ENCODE measurements around the gene RCC1.
"Not testable (repeated sequence)": the region's sequence is repeated elsewhere in the genome, so short reads cannot be mapped to it uniquely, and the experiment has no call there.

RCC1 gene

DNA sequence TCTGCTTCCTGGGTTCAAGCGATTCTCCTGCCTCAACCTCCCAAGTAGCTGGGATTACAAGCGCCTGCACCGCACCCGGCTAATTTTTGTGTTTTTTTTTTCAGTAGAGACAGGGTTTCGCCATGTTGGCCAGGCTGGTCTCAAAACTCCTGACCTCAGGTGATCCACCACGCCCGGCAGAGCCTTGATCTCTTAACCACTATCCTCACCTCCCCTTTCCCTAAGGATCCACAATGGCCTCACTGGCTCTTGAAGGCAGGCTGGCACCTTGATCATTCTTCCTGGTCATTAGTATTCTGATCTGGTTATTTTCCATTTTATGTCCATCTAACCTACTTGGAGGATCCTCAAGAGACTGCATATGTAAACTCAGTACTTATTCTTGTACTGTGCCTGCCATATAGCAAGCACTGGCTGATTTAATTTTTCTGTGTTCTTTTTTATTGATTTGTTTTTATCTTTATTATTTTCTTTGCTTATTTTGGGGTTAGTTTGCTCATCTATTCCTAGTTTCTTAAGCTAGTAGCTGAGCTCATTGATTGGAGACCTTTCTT lies 6.3 kb downstream of the RCC1 start:
- DNase-seq (ENCODE audit: low spot score): no peak

DNA sequence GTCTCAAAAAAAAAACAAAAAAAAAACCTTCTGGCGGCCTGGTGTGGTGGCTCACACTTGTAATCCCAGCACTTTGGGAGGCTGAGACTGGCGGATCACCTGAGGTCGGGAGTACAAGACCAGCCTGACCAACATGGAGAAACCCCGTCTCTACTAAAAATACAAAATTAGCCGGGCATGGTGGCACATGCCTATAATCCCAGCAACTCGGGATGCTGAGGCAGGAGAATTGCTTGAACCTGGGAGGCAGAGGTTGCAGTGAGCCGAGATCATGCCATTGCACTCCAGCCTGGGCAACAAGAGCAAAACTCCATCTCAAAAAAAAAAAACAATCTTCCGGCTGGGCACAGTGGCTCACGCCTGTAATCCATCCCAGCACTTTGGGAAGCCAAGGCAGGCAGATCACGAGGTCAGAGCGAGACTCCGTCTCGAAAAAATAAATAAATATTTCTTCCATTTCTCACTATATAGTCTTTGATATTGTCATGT lies 8.6 kb downstream of the RCC1 start:
- not testable (repeated sequence) for DNase-seq (ENCODE audit: low spot score)

DNA sequence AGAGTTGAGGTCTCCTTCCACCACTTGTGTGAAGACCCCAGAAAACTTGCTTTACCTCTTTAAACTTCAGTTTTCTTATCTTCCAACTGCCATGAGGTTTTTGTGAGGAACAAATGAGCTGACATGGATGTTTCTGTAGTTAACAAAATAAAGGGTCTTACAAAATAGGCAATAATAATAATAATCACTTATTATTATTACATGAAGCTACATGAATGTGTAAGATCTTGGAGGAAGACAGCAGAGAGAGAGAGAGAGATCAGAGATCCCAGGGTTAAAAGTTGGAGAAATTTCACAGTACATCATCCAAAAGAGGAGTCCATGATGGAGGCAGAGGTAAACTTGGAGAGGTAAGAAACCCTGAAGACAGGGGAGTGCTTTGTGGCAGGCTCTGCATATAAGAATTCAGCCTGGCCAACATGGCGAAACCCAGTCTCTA lies 10.7 kb downstream of the RCC1 start:
- no peak for DNase-seq (ENCODE audit: low spot score)

DNA sequence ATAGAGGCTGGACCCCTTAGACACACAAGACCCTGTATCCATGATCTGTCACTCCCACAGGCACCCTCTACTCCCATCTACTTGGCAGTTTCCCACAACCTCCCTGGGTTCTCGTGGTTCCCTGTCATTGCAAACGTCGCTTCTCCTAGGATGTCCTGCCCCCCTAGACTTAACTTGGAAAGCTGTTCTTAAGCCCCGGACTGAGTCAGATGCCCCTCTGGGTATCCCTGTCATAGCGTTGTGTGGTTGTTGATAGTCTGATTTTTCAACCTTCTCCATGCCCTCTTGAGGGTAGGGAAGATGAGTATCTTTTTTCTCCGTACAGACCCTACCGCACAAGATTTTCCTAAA lies 11.8 kb downstream of the RCC1 start:
- DNase-seq (ENCODE audit: low spot score): no peak

DNA sequence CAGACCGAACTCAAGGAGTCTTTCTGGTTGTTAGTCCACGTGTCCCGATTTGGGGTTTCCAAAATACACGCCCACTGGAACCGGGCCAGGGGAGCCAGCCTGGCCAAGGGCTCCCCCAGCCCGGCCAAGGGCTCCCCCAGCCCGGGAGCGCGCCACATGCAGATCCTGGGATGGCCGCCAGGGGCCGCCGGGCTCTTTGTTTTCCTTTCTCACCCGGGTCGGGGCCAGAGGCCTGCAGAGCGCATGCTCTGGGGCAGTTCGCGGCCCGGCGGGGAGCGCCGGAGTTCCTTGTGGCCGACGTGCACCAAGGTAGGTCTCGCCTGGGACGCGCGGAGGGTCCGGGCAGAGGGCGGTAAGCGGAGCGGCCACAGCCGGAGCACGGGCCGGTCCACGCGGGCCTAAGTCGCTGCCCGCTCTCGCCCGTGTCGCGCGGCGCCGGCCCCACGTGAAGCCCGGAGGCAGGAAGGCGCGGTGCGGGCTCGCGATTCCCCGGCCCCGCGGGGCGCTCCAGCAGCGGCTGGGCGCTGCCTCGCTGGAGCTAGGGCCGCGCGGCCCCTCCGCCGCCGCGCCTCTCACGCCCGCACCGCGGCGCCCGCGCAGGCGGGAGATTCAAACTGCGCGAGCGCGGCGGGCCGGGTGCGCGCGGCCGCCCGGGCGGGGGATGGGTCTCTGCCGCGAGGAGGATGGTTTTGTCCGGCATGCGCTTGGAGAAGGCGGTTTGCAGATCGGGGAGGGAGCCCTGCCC lies 12.3 kb downstream of the RCC1 start:
- peak; percentile 94 for DNase-seq (ENCODE audit: low spot score)

DNA sequence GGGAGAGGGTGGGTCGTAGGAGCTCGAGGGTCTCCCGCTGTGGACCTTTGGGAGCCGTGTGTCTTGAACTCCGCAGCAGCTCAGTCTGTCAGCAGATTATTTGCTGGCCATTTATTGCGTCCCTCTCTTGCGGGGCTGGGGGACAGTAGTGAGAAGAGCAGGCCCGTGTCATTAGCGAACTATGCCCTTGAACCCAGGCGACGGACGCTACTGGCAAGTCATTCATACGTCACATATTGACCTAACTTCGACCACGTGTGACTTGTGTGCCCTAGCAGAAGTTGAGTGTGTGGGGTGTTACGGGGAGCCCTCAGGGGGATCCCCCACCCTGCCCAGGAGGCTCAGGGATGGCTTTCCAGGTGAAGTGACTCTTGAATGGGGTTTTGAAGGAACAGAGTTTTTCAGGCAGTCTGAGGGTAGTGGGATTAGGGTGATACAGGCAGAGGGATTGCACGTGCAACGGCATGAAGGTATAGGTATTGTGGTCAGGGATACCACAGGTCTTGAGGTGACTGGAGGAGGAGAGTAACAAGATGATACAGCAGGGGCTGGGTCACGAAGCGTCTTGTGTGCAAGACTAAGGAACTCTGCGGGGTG lies 13.0 kb downstream of the RCC1 start:
- no peak for DNase-seq (ENCODE audit: low spot score)

DNA sequence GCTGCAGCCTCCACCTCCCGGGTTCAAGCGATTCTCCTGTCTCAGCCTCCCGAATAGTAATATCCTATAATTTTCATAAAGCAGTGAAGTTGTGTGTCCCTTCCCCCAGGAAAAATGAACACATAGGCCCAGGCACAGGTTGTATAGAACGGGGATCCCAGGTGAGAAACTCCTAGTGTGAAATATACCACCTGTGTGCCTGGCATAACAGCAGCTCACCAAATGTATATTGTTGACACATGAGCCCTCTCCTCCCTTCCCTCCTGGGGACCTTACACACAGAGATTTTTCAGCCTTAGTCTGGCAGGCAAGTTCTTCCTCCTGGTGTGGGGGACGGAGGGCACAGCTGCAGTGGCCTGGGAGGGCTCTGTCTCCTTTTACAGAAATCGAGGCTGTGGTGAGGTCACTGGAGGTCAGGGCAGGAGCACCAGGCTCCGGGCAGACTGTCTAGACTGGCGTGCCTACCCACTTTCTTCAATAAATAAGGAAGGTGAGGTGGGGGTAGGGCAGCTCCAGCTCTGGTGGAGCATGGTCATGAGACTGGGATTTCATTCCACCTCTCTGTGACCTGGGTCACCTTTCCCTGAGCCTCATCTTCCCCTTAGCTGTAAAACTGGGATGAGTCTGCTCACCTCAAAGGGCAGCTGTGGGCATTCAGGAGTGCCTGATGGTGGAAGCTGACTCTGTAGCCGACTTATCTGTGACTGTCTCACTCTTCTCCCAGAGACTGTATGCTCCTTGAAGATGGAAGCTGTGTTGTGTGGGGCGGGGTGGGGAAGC lies 14.3 kb downstream of the RCC1 start:
- DNase-seq (ENCODE audit: low spot score): no peak

DNA sequence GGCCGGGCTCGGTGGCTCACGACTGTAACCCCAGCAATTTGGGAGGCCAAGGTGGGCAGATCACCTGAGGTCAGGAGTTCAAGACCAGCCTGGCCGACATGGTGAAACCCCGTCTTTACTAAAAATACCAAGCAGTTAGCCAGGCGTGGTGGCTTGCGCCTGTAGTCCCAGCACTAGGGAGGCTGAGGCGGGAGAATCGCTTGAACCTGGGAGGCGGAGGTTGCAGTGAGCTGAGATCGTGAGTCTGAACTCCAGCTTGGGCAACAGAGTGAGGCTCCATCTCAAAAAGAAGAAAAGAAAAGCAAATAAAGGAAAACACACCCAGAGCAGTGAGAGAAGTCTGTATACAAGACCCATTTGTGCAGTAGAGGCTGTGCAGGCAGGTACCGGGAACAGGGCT lies 15.0 kb downstream of the RCC1 start:
- DNase-seq (ENCODE audit: low spot score): not testable (repeated sequence)

DNA sequence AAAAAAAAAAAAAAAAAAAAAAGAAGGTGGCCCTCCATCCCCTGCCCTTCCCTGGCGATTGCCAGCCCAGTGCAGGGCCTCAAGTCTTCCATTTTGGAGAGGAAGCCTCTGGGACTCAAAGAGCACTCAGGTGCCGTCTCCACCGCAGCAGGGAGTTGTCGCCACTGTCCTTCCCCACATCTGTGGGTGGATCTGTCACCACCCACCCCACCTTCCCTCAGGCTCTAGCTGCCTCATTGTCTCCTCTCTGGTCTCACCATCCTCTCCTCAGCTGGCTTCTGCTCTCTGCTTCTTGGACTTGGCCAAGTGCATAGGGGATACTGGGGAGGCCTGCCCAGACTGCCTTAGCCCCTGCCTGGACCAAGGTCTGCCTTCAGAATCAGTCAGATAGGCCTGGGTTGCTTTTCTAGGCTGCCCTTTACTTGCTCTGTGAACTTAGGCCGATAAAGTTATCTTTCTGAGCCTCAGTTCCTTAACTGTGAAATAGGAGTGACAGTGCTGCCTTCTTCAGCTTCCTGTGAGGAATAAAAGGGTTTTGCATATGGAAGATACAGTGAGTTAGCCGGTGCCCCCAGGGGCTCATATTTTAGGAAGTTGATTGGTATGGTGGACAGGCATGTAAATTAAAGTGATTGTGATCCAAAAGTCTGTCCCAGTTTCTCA lies 15.8 kb downstream of the RCC1 start:
- DNase-seq (ENCODE audit: low spot score): no peak

DNA sequence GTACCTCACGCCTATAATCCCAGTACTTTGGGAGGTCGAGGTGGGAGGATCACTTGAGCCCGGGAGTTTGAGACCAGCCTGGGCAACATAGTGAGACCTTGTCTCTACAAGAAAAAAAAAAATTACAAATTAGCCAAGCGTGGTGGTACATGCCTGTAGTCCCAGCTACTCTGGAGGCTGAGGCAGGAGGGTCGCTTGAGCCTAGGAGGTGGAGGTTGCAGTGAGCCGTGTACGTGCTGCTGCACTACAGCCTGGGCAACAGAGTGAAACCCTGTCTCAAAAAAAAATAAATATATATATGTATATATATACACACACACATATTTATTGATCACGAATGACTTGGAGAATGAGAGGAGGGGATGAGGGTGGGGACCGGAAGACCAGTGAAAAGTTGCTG lies 16.7 kb downstream of the RCC1 start:
- DNase-seq (ENCODE audit: low spot score): not testable (repeated sequence)

DNA sequence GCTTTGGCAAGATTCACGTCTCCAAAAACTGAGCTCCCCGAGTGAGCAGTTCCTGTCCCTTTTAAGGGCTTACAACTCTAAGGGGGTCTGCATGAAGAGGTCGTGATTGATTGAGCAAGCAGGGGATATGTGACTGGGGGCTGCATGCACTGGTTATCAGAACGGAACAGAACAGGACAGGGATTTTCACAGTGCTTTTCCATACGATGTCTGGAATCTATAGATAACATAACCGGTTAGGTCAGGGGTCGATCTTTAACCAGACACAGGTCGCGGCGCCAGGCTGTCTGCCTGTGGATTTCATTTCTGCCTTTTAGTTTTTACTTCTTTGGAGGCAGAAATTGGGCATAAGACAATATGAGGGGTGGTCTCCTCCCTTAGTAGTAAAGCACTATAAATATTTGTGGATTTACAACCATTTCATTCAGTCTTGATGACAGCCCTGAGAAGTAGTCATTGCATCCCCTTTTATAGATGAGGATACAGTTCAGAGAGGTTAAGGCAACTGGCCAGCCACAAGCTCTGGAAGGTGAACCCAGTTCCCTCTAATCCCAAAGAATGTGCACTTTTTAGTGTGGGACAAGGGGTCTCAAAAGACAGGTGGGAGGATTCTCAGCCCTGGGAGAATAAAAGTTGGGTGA lies 19.3 kb downstream of the RCC1 start:
- DNase-seq (ENCODE audit: low spot score): not testable (repeated sequence)

DNA sequence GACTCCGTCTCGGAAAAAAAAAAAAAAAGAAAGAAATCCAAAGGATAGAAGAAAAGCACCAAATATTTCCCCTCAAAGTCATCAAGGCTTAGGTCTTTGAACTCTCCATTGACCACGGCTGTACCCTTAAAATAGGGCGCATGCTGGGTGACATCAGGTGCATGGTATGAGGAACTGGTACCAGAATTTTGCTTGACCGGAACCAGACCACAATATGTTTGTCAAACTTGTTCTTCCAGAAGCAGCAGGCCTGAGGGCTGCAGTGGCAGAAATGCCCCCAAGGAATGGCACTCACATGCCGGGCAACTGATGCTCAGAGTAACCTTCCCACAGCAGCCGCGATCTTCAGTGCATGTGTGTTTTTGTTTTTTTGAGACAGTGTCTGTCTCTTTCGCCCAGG lies 21.0 kb downstream of the RCC1 start:
- no peak for DNase-seq (ENCODE audit: low spot score)

DNA sequence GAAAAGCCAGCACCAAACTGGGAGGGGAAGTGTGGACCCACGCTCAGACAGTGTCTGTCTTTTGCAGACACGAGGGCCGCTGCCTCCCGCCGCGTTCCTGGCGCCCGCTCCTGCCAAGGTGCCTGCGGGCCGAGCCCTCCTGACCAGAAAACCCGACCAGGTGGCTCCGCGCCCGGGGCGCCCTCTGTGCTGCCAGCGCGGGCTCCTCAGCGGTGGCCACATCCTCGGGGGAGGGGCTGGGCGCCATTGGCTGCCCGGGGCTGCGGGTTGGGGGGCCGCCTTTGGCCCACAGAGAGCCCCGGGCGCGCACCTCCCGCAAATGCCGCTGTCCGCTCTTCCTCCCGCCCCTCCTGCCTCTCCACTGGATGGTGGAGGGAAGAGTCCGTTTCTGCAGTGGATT lies 24.6 kb downstream of the RCC1 start:
- no peak for DNase-seq (ENCODE audit: low spot score)

DNA sequence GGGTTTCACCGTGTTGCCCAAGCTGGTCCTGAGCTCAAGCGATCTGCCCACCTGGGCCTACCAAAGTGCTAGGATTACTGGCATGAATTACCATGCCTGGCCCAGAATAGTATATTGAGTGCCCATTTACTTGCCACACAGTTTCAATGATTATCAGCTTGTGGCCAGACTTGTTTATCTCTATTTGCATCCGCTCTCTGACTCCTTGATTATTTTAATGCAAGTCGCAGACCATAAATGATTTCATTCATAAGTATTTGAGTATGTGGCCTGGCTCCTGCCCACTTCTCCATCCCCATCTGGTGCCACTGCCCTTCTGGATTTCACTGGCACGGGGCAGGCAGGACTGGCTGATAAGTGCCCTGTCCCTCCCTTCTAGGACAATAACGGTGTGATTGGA lies 28.8 kb downstream of the RCC1 start:
- no peak for DNase-seq (ENCODE audit: low spot score)

DNA sequence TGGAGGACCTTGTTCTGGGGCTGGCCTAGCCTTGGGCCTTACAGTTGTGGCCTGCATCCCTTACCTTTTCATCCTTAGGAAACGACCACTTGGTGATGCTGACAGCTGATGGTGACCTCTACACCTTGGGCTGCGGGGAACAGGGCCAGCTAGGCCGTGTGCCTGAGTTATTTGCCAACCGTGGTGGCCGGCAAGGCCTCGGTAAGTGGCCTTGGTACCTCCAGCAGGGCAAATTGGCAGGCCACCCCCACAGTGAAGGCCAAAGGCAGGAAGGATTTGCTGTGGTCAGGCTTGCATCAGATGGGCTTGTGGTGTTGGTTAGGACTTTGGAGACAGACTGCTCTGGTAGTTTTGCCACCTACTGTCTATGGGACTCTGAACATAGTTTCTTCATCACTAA lies 29.3 kb downstream of the RCC1 start:
- no peak for DNase-seq (ENCODE audit: low spot score)

DNA sequence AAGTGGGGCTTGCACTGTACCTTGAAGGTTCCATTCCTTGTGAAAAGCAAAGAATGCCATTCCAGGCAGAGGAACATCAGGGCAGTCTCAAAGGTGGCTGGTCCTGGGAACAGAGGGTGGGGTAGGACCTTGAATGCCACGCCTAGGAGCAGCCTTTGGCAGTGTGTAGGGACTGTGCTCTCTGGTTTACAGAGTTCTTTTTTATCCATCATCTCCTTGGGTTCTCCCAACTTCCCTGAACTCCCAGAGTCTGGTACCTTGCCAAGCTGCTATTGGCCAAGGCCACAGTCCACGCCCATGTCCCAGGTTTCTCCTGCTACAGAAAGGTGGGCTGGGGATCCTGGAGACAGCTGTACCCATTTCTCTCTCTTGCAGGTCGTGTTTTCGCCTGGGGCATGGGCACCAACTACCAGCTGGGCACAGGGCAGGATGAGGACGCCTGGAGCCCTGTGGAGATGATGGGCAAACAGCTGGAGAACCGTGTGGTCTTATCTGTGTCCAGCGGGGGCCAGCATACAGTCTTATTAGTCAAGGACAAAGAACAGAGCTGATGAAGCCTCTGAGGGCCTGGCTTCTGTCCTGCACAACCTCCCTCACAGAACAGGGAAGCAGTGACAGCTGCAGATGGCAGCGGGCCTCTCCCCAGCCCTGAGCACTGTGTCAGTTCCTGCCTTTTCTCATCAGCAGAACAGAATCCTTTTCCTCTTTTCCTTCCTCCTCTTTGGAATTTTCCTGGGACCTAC lies 31.8 kb downstream of the RCC1 start:
- no peak for DNase-seq (ENCODE audit: low spot score)

DNA sequence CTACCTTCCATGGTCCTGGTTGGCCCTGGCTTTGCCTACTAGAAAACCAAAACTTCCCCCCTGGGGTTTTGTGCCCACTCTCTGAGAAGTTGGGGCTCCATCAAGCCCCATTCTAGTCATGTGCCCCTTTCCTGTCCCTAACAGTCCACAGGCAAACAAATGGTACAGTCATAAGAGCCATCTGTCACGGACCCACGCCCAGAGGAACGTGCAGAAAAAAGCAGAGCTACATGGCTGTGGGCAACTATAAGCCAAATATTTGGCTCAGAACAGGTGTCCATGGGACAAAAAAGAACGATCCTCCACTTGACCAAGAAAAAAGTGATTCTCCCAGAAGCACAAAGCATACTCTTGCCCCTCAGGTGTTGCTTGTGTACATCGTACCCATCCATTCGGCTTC lies 32.4 kb downstream of the RCC1 start:
- DNase-seq (ENCODE audit: low spot score): no peak

DNA sequence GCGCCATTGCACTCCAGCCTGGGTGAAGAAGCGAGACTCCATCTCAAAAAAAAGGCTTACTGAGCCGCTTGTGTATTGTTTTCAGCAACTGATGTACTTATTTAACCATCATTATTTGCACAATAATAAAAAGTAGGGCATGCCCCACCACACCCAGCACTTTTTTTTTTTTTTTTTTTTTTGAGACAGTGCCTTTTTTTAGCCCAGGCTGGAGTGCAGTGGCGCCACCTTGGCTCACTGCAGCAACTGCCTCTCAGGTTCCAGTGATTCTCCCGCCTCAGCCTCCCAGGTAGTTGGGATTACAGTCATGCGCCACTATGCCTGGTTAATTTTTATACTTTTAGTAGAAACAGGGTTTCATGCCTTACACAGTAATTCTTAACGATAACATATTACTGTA lies 34.8 kb downstream of the RCC1 start:
- no peak for DNase-seq (ENCODE audit: low spot score)

DNA sequence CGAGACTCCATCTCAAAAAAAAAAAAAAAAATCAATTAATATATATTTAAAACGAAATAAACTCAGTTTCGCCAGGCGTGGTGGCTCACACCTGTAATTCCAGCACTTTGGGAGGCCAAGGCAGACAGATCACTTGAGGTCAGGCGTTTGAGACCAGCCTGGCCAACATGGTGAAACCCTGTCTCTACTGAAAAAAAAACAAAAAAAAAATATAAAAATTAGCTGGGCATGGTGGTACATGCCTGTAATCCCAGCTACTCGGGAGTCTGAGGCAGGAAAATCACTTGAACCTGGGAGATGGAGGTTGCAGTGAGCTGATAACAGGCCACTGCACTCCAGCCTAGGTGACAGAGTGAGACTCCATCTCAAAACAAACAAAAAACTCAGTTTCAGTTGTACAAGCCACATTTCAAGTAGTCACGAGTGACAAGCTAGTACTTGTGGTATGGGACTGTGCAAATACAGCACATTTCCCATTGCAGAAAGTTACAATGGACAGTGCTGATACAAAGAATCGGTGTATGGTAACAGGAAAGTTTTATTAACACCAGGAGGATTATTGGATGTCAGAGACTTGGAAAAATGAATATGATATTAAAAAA lies 35.7 kb downstream of the RCC1 start:
- not testable (repeated sequence) for DNase-seq (ENCODE audit: low spot score)

DNA sequence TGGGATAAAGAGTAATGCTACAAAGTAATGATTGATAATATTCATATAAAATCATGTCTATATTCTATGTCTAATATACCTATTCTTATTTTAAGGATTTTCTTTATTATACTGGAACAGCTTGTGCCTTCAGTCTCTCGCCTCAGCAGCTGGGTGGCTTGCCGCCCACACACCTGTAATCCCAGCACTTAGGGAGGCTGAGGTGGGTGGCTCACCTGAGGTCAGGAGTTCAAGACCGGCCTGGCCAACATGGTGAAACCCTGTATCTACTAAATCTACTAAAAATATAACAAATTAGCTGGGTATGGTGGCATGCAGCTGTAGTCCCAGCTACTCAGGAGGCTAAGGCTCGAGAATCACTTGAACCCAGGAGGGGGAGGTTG lies 39.4 kb downstream of the RCC1 start:
- DNase-seq (ENCODE audit: low spot score): no peak

DNA sequence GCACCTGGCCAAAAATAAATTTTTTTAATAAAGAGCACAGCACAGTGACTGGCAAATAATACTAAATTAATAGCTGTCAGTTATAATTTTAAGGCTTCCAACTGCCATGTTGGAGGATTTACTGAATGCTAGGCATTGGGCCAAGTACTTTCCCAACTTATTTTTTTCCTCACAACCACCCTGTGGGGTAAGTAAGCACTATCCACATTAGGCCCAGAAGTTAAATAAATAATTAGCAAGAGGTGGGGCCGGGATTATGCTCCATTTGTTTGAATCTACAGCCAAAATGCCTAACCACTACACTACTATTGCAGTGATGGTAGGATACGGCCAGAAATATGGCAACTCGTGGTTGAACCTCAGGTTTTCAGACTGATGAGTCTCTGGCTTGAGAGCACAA lies 42.5 kb downstream of the RCC1 start:
- no peak for DNase-seq (ENCODE audit: low spot score)

All from AG08396 (cell line).